G401.6 (cell line): Measurements from ENCODE around the gene PRKAR1B.
"Not testable (repeated sequence)": the region's sequence is repeated elsewhere in the genome, so short reads cannot be mapped to it uniquely, and the experiment has no call there.

Experiments used
- FAIRE-seq: peaks from 2 replicates; lab custom pipeline; 2012; peaks lifted over from hg19 to GRCh38; lab: Jason Lieb, UNC

The PRKAR1B gene

DNA sequence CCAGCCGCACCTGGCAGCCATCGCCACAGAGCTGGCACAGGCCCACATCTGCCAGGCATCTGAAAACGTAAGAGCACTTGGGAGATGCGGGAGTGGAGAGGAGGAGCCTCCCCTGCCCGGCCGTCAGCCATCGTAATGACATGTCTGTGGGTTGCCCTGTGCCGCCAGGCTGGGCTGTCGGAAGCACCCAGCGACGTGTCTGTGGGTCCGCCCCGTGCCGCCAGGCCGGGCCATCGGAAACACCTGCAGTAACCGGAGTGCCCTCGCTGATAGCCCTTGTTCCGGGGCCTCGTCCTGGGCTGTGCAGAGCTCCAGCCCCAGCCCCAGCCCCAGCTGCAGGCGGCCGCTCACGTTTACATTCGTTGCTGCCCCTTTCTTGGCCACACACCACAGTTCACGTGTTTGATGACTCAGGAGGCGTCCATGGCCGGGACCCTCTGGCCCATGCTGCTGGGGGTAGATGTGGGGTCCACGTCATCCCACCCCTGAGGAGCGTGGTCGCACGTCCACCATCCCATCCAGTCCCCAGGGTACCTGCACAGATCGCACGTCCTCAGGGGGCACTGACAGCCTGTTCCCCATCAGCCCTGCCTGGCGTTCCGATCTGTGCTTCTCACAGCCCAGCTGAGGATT lies 30.0 kb upstream of the PRKAR1B start:
- FAIRE-seq = no peak

DNA sequence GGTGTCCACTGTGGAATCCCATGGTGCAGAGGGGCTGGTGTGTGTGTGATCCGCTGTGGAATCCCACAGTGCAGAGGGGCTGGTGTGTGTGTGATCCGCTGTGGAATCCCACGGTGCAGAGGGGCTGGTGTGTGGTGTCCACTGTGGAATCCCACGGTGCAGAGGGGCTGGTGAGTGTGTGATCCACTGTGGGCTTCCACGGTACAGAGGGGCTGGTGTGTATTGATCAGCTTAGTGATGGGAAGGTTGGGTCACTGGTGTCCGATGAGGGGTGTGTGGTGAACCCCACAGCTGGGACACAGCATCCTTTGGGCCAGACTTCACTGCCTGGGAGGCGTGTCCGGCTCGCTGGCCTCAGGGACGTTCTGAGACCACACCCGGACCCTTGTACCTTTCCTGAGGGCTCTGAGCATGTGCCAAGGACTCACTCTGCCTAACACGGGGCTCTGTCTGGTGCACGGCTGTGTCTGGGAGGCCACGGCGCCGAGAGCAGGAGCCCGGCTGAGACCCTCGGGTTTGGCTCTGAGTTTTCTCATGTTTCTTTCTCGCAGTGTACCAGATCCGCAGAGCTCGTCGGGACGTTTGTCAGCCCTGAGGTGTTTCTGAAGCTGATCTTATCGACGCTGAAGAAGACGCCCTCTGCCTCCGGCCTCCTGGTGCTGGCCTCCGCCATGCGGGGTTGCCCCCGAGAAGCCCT lies 29.3 kb upstream of the PRKAR1B start:
- FAIRE-seq = no peak

DNA sequence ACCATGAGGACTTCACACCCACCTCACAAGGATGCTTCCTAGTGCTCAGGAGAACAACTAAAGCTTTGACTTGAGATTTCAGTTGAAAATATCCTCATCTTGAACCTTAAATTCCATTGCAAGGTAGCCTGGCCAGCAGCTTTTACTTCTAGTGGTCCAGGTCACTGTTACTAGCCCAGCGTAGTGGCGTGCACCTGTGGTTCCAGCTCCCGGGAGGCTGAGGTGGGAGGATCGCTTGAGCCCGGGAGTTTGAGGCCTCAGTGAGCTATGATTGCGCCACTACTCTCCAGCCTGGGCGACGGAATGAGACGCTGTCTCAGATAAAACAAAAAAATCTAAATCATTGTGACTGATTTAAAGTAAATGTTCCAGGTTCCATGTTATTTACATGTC lies 28.3 kb upstream of the PRKAR1B start:
- FAIRE-seq = no peak

DNA sequence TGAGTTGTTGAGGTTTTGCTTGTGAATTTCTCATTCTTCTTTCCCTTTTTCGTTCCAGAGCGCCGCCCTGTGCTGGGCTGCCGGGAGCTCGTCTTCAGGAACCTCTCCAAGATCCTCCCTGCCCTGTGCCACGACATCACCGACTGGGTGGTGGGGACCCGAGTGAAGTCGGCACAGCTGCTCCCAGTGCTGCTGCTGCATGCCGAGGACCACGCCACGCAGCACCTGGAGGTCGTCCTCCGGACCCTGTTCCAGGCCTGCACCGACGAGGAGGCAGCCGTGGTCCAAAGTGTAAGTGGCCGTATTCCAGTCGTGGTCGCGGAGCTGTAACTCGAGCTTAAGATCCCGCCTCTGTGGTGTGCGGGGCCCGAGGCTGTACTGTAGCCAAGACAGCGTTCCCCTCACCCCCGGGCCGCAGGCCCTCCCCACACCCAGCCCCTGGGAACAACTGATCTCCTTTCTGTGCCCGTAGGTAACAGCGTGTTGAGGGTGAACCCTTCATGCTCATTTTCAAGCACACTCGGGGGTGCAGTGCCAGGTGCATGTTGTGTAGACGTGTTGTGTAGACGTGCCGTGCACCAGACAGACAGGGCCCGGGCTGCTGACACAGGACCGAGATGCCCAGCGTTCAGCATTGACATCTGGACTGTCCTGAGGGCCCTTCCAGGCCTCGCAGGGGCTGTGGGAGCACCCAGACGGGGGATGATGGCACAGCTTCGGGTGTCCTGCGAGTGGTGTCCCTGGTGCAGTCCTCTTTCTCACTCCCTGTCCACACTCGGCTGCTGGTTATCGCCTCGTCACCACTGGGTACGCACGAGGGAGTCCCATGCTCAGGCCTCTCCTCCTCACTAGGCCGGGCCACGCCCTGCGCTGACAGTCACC lies 27.7 kb upstream of the PRKAR1B start:
- no peak for FAIRE-seq

DNA sequence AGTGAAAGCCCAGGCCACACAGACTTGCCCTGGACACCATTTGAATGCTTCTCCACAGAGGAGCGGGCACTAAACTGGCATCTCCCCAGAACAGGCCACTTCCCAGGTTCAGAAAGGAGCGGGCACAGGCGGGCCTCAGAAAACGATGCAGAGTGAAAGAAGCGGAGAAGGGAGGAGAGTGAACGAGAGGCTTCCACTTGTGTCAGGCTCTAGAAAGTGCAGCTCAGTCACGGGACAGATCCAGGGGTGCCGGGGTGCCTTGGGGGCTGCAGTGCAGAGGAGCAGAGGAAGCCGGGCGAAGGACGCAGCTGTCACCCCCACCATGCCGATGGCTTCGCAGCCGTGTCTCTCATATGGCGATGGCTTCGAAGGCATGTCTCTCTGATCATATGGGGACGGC lies 26.1 kb upstream of the PRKAR1B start:
- no peak for FAIRE-seq

DNA sequence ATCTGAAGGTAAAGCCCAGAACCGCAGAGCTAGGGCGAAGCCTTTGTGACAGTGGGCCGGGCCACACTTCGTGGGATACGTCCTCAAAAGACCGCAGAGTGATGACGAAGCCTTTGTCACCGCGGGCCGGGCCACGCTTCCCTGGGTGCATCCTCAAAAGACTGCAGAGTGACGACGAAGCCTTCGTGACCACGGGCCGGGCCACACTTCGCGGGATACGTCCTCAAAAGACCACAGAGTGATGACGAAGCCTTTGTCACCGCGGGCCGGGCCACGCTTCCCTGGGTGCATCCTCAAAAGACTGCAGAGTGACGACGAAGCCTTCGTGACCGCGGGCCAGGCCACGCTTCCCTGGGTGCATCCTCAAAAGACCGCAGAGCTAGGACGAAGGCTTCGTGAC lies 25.2 kb upstream of the PRKAR1B start:
- not testable (repeated sequence) for FAIRE-seq

DNA sequence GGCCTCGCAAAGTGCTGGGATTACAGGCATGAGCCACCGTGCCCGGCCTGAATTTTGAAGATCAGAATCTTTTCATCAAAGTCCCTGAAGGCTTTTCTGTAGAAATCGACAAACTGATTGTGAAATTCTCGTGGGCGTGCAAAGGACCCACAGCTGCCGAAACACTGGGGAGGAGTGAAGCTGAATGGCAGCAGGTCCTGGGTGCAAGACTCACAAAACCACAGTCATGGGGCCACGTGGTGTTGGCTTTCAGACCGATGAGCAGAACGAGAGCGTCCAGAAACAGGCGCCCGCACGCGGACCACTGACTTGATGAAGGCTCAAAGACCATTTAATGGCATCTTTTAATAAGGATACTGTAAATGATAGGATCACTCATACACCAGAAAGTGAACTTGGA lies 24.7 kb upstream of the PRKAR1B start:
- FAIRE-seq = no peak

DNA sequence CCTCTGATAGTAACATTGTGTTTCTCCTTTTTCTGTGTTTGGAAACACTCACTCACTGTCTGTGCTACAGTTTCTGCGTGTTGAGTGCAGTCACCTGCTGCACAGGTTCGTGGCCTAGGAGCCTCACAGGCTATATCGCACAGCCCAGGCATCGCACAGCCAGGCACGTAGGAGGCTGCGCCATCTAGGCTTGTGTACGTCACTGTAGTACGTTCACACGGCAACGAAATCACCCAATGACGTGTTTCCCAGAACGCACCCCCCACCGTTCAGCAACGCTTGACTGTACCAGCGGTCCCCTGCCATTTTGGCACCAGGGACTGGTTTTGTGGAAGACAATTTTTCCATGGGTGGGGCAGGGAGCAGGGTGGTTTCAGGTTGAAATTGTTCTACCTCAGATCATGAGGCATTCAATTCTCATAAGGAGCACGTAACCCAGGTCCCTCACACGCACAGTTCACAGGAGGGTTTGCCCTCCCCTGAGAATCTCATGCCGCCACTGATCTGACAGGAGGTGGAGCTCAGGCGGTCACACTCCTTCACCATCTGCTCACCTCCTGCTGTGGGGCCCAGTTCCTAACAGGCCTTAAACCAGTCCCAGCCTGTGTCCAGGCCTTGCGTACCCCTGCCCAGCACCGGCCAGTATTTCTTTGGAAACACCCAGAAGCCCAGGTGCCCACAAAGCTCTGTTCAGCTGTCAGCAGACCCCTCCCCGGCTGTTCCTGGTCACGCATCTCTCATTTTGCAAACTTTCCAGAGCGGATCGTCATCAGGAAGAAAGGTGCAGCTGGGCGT lies 23.2 kb upstream of the PRKAR1B start:
- FAIRE-seq = no peak

DNA sequence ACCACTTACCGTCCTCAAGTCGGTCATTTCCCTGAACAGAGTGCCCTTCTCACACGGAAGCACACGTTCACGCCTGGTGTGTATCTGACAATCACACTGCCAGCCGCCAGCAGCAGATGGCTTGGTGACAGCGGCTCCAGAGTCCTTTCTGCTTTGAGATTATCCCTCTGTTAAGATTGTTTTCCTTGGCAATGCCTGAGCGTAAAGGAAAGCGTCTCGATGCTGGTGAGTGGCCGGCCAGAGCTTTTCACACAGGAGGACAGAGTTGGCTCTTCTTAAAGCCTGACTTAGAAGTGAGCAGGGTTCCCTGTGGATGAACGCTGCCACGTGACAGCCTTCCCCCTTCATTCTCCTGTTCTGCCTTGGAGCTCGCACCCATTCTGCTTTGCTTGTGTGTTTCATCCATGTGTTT lies 22.1 kb upstream of the PRKAR1B start:
- FAIRE-seq = no peak

DNA sequence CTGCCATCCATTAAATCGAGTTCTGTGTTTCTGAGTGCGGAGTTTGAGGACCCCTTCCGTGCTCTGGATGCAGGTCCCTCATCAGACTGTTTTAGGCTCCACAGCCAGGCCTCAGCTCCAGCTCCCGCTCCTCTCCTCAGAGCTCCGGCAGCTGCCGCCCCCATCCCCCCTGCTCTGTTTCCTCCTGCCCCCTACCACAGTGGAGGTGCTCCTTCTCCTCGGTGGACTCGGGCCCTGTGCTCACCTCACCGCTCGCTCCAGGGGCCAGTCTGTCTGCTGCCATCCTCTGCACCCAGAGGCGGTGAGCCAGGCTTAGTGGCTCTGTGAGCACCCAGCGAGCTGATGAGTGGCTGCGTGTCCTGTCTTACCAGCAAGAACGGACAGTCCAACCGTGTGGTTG lies 21.4 kb upstream of the PRKAR1B start:
- no peak for FAIRE-seq

DNA sequence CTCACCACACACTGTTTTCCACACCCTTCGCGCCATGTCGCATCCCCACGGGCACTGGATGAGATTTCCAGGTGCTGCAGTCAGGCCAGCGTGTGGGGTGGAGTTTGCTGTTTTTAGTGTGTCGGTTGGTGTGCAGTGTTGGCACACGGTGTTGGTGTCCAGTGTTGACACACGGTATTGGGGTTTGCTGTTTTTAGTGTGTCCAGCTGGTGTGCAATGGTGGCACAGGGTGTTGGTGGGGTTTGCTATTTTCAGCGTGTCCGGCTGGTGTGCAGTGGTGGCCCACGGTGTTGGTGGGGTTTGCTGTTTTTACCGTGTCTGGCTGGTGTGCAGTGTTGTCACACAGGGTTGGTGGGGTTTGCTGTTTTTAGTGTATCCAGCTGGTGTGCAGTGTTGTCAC lies 20.1 kb upstream of the PRKAR1B start:
- no peak for FAIRE-seq

DNA sequence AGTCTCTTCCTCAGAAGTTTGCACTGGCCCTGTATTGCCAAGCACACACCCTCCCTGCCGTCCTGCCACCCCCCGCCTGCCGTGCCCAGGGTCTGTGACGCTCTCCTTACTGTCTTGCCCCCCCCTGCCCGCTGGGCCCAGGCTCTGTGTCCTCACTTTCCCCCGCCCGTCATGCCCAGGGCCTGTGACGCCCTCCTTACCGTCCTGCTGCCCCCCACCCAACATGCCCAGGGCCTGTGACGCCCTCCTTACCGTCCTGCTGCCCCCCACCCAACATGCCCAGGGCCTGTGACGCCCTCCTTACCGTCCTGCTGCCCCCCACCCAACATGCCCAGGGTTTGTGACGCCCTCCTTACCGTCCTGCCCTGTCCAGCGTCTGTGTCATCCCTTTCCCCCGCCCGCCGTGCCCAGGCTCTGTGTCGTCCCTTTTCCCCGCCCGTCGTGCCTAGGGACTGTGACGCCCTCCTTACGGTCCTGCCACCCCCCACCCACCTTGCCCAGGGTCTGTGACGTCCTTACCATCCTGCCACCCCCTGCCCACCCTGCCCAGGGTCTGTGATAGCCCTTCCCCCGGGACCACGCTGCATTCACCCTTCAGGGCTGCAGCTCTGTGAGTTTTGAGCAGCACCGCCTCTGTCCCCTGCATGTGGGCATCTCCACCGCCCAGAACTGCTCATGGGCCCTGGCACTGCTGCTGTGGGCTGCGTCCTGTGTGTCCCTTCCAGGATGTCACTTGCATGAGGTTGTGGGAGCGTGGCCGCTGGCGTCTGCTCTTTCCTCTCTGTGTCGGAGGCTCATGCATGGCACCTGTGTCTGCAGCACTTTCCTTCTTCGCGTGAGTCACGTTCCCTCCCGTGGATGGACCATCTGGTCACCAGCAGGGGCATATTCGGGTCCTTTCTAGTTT lies 19.3 kb upstream of the PRKAR1B start:
- FAIRE-seq = no peak

DNA sequence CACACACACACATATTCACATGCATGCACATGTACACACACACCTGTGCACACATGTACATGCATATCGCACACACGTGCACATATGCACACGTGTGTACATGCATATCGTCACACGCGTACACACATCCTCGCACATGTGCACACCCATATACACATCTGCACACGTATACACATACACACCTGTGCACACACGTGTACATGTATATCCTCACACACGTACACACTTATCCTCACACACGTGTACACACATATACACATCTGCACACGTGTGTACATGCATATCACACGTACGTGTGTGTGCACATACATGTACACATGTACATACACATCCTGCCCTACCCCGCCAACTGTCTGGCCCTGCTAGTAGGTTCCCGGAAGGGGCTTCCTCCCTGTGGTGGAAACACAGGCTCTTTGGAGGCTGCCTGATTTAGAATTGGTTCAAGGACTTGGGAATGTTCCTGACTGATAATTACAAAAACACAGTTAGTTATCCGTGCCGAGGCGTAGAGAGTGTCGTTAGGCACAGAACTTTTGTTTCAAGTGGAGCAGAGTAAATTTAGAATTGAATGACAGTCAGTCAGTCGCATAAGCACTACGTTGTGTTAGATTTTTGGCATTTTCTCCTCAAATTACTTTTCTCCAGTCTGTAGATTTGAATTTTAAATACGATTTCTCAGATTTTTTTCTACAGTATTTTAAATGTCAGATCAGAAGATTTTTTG lies 18.5 kb upstream of the PRKAR1B start:
- no peak for FAIRE-seq

DNA sequence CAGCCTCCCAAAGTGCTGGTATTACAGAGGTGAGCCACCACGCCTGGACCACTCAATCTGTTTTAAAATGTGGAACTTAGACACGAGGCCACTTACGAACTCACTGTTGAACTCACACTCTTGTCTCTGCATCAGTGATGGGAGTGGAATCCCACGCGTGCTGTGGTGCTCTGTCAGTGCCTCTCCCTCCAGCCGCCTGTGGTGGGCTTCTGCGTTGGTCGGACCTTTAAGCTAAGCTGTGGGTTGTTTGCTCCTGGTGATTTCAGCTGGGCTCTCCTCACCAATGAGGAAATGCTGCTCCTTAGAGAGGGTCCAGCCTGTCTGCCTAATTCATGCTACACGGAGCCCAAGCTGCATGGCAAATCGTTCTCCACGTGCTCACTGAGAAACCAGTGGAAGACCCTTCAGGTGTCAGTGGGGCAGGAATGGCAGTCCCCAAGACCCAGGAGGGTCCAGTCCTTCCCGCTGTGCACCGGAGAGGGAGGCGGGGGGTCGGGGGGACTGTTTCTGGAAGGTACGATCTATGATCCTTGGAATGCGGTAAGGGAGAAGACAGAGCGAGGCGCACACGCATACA lies 17.9 kb upstream of the PRKAR1B start:
- no peak for FAIRE-seq

DNA sequence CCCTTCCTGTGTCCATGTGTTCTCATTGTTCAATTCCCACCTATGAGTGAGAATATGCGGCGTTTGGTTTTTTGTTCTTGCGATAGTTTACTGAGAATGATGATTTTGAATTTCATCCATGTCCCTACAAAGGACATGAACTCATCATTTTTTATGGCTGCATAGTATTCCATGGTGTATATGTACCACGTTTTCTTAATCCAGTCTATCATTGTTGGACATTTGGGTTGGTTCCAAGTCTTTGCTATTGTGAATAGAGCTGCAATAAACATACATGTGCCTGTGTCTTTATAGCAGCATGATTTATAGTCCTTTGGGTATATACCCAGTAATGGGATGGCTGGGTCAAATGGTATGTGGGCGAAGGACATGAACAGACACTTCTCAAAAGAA lies 17.0 kb upstream of the PRKAR1B start:
- not testable (repeated sequence) for FAIRE-seq

DNA sequence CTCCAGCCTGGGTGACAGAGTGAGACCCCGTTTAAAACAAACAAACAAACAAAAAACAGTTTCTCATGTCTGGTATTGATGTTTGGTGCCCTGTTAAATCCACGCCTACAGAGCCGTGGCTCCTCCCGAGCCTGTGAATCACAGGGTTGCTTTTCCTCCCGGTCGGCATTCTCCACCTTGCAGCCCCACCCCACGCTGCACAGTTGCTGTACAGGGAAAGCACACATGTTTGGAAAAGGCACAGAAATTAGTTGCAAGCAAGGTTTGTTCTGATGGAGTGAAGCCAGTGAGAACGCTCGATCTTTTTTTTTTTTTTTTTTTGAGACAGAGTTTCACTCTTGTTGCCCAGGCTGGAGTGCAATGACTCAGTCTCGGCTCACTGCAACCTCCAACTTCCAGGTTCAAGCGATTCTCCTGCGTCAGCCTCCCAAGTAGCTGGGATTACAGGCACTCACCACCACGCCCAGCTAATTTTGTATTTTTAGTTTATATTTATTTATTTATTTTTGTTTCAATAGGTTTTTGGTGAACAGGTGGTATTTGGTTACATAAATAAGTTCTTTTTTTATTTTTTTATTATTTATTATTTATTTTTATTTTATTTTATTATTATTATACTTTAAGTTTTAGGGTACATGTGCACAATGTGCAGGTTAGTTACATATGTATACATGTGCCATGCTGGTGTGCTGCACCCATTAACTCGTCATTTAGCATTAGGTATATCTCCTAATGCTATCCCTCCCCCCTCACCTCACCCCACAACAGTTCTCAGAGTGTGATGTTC lies 16.5 kb upstream of the PRKAR1B start:
- peak; percentile 15 for FAIRE-seq

DNA sequence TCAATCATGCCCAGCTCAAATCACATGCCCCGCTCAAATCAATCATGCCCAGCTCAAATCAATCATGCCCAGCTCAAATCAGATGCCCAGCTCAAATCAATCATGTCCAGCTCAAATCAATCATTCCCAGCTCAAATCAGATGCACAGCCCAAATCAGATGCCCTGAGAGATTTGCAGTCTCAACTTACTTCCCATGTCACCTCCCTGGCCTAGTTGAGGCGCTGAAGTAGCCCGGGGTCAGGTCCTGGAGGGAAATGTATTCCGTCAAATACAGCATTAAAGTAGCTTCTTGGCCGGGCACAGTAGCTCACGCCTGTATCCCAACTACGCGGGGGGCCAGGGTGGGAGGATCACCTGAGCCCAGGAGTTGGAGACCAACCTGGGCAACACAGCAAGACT lies 15.7 kb upstream of the PRKAR1B start:
- no peak for FAIRE-seq

DNA sequence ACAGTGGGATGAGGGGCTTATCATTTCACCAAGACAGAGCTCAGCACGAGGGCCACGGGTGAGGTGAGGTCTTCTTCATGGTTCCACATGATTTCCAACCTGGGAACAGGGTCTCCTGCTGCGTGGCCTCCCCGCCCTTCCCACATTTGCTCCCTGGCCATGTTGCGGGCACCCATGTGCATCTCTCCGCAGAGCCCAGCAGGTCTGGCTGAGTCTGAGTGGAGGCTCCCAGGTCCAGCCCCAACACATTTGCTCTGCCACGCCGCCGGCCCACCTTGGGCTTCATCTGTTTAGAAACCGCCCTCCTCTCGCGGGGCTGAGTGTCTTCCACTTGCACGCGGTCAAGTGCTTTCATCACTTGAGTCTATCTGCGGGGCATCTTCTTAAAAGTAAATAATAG lies 14.8 kb upstream of the PRKAR1B start:
- FAIRE-seq = no peak

DNA sequence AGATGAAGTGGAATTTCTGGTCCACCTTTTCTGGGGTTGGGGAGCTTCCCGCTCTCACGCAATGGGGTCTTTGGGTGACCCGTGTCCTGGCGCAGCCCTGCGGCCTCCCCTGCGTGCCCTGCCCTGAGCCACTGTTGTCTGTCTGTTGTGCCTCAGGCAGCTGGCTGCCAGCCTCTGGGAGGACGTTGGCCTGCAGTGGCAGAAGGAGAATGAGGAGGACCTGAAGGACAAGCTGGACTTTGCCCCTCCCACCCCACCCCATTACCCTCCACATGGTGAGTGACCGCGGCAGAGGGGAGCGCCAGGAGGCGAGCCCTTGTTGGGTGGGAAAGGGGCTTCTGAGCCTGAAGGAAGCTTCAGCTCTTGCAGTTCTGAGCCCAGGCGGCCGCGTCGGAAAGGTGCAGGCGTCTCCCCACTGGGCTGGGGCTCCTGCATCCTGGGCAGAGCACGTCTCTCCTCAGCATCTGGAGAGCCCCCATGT lies 14.2 kb upstream of the PRKAR1B start:
- no peak for FAIRE-seq
